Suprapubic skin (tissue), 3 donors: ENCODE measurements around the gene DDX41.

Source experiments
- CTCF ChIP-seq, 2 donors: fragments of 200-600 bp in 1 of 2; fragments of 450-650 bp in 1 of 2; sonication (generic) in 1 of 2; IDR thresholded peaks; one replicate each; pipeline ENCODE4 v1.5.1; 2016 to 2019; ENCODE audit warnings: antibody characterized with exemption in 2 of 2, mild to moderate bottlenecking in 1 of 2, moderate library complexity in 1 of 2
- POLR2AphosphoS5 ChIP-seq, 3 donors: sonication (generic); formaldehyde crosslinking; IDR thresholded peaks; one replicate each; pipeline ENCODE4 v1.6.1; 2017; ENCODE audit warnings: antibody characterized with exemption in 3 of 3

- TF ChIP-seq CTCF (IDR thresholded peaks at IDR 0.05) = no peak
- TF ChIP-seq POLR2AphosphoS5 (IDR thresholded peaks at IDR 0.05) = no peak
Measured at GRCh38 chr5:177472460-177473442, 44.0 kb downstream of the DDX41 start.
